CD4-positive, alpha-beta memory T cell (primary cell): ENCODE data around the gene KIAA1755. TPM values are rescaled to one million over a fixed set of nuclear protein-coding genes. Genes with fewer than 3 reads are reported as not detected.

ENCODE experiments used
- CTCF ChIA-PET: fragments of 350-600 bp; sonication (Branson Sonifier 250); formaldehyde crosslinking; loops from one replicate; lab custom pipeline; 2021; ENCODE audit warnings: inconsistent platforms; ENCODE audit not compliant: partially characterized antibody; lab: Charles Lee
- POLR2A ChIA-PET: fragments of 350-600 bp; sonication (Branson Sonifier 250); formaldehyde crosslinking; loops from one replicate; lab custom pipeline; 2021; ENCODE audit not compliant: partially characterized antibody; lab: Charles Lee
- DNase-seq, 5 donors: peaks; one replicate each; pipeline versions ENCODE4 v3.0.0 to v3.0.0-alpha.2; 2020 to 2022; ENCODE audit warnings: mixed read lengths in 1 of 5
- H3K27ac ChIP-seq: one replicate; pipeline ENCODE4 v1.7.0; 2013; ENCODE audit warnings: low read depth, low read length
- H3K27me3 ChIP-seq: 2 replicates; pipeline ENCODE4 v1.7.0; 2013; ENCODE audit warnings: mild to moderate bottlenecking, low read length, moderate library complexity; ENCODE audit not compliant: insufficient read depth
- H3K36me3 ChIP-seq: 2 replicates; pipeline ENCODE4 v1.7.0; 2013; ENCODE audit warnings: mild to moderate bottlenecking, low read length, moderate library complexity; ENCODE audit not compliant: insufficient read depth
- H3K4me1 ChIP-seq: 2 replicates; pipeline ENCODE4 v1.7.0; 2013; ENCODE audit warnings: mild to moderate bottlenecking, low read length, moderate library complexity; ENCODE audit not compliant: insufficient read depth
- H3K4me3 ChIP-seq, 2 donors: one replicate each; pipeline ENCODE4 v1.7.0; 2013; ENCODE audit warnings: low read length in 2 of 2, mild to moderate bottlenecking in 1 of 2
- H3K9me3 ChIP-seq, 2 donors: one replicate each; pipeline ENCODE4 v1.7.0; 2013; ENCODE audit warnings: low read length in 2 of 2, control low read depth in 1 of 2; ENCODE audit not compliant: control insufficient read depth in 1 of 2
- H3K27ac Mint-ChIP-seq, 7 donors: one replicate each; pipeline ENCODE4 v1.8.0; 2020 to 2021; ENCODE audit warnings: mixed read lengths in 7 of 7, mild to moderate bottlenecking in 6 of 7, inconsistent platforms in 3 of 7, moderate library complexity in 3 of 7
- H3K27me3 Mint-ChIP-seq, 2 donors: one replicate each; pipeline ENCODE4 v1.8.0; 2020 to 2021; ENCODE audit warnings: mixed read lengths in 2 of 2
- H3K36me3 Mint-ChIP-seq, 2 donors: one replicate each; pipeline ENCODE4 v1.8.0; 2020 to 2021; ENCODE audit warnings: mixed read lengths in 2 of 2, inconsistent platforms in 1 of 2, mild to moderate bottlenecking in 1 of 2
- H3K4me1 Mint-ChIP-seq, 4 donors: one replicate each; pipeline ENCODE4 v1.8.0; 2020 to 2021; ENCODE audit warnings: mixed read lengths in 4 of 4, mild to moderate bottlenecking in 1 of 4
- H3K4me3 Mint-ChIP-seq, 8 donors: one replicate each; pipeline ENCODE4 v1.8.0; 2020 to 2021; ENCODE audit warnings: mixed read lengths in 8 of 8, mild to moderate bottlenecking in 7 of 8, moderate library complexity in 6 of 8, inconsistent platforms in 3 of 8
- H3K9me3 Mint-ChIP-seq, 8 donors: one replicate each; pipeline ENCODE4 v1.8.0; 2020 to 2021; ENCODE audit warnings: mixed read lengths in 8 of 8, mild to moderate bottlenecking in 5 of 8, inconsistent platforms in 3 of 8, moderate library complexity in 1 of 8
- intact Hi-C: fragments of 100-400 bp; cut with micrococcal nuclease; formaldehyde crosslinking; loops from one replicate; pipeline ENCODE4 v1.15.1; 2023
- polyA plus RNA-seq, 2 donors: library from polyadenylated mRNA; unstranded; fragments of 300-500 nt; fragmentation: Illumina TruSeq; gene quantifications; one replicate each; pipeline ENCODE4 v1.2.3, GENCODE V29; 2021
- total RNA-seq, 2 experiments: library from RNA; stranded (reverse); gene quantifications; one replicate each; pipeline ENCODE4 v1.2.3, GENCODE V29; 2021

Gene KIAA1755
- total and polyA plus RNA-seq, 4 experiments from 2014 or later, result not detected

DNA sequence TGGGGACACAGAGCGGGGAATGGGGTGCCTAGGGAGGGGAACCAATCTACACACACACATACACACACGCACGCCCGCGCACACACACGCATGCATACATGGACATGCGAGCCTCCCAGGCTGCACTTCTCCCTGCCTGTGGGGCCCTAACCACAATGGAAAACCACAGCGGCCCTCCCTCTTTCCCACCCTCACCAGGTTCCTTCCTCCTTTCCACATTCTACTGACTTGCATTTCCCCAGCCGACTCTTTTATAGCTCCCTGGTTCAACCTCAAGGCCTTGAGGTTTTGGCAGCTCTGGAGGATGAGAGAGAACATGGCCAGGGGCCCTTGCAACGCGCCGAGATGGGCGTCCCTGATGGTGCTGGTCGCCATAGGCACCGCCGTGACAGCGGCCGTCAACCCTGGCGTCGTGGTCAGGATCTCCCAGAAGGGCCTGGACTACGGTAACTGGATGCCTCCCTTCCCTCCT lies 43.4 kb upstream of the KIAA1755 start, which contains the start of gene BPI:
BPI (plus strand) TSS at position 249 of the 472 bp plus-strand sequence; CDS start at position 317, 68 bp downstream.
- Mint-ChIP-seq H3K36me3 (no peaks in the 10 kb centered on the region), H3K27ac (peak within 1 kb of the TSS in 1 of 7 donors; percentile 31), H3K27me3 (peaks cover 25 to 46% of the 10 kb centered on the region in 2 donors), H3K4me3 (peak within 1 kb of the TSS in 2 of 8 donors; percentile 27 to 42), H3K4me1 (peaks cover 9 to 19% (median 14%) of the 10 kb centered on the region in 4 donors), H3K9me3 (no peaks in the 10 kb centered on the region)
- intact Hi-C loops, result no loop called here
- ChIA-PET CTCF (no interaction called here), POLR2A (no interaction called here)
- Histone ChIP-seq H3K27ac (no peak within 1 kb of the TSS), H3K36me3 (no peaks in the 10 kb centered on the region), H3K27me3 (peaks cover 14% of the 10 kb centered on the region), H3K4me1 (peaks cover 11% of the 10 kb centered on the region), H3K4me3 (no peak within 1 kb of the TSS), H3K9me3 (no peaks in the 10 kb centered on the region)
- no peak for DNase-seq

DNA sequence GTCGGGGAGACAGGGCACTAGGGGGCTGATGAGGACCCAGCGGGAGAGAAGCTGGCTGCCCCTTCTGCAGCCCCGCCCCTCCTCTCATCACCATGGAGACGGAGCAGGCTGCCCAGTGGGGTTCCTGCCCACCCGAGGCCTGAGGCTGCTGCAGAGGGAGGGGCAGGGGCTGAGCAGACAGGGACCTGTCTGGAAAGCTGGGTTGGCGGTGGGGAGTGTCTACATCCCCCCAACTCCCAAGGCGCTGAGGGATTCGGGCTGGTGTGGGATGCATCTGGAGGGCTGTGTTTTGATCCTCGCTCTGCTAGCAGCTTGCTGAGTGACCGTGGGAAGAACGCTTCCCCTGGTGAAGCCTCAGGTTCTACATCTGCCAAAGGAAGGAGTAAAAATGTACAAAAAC lies 42.3 kb upstream of the KIAA1755 start:
- Mint-ChIP-seq H3K27me3 (peaks cover 25 to 45% of the 10 kb centered on the region in 2 donors), H3K4me1 (peaks cover 9 to 19% (median 14%) of the 10 kb centered on the region in 4 donors), H3K36me3 (no peaks in the 10 kb centered on the region), H3K27ac (no peak overlapping the region), H3K9me3 (no peaks in the 10 kb centered on the region), H3K4me3 (peak overlapping the region in 1 of 8 donors; percentile 42)
- Histone ChIP-seq H3K27ac (no peak overlapping the region), H3K9me3 (no peaks in the 10 kb centered on the region), H3K4me1 (peaks cover 11% of the 10 kb centered on the region), H3K36me3 (no peaks in the 10 kb centered on the region), H3K27me3 (peaks cover 14% of the 10 kb centered on the region), H3K4me3 (no peak overlapping the region)
- POLR2A ChIA-PET, result interaction anchor here (0.5 kb wide), 1 partner anchor 317 kb away, joined by 3 read pairs; no protein-coding TSS in a partner anchor
- intact Hi-C loops, result no loop called here
- CTCF ChIA-PET, result no interaction called here
- no peak for DNase-seq

DNA sequence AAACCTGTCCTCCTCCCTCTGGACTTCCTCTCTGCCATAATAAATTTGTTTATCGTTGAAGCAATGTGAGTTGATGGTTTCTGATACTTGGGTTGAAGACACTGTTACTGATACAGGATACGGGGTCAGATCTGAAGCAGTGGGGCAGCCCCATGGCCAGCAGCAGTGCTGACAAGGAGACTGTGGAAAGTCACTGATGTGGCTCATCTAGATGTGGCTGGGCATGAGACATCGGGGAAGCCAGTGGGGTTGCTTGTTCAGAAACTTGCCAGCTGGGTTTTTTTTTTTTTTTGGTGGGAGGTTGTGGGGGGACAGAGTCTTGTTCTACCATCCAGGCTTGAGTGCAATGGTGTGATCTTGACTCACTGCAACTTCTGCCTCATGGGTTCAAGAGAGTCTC lies 40.8 kb upstream of the KIAA1755 start:
- peaks cover 23 to 44% of the 10 kb centered on the region in 2 donors for H3K27me3 Mint-ChIP-seq
- H3K9me3 Mint-ChIP-seq, result no peaks in the 10 kb centered on the region
- peaks cover 9 to 19% (median 14%) of the 10 kb centered on the region in 4 donors for H3K4me1 Mint-ChIP-seq
- Histone ChIP-seq H3K4me3 (no peak overlapping the region), H3K27ac (no peak overlapping the region), H3K9me3 (no peaks in the 10 kb centered on the region), H3K4me1 (peaks cover 11% of the 10 kb centered on the region), H3K27me3 (peaks cover 14% of the 10 kb centered on the region), H3K36me3 (no peaks in the 10 kb centered on the region)
- ChIA-PET POLR2A (no interaction called here), CTCF (no interaction called here)
- no peaks in the 10 kb centered on the region for H3K36me3 Mint-ChIP-seq
- H3K4me3 Mint-ChIP-seq, result no peak overlapping the region
- H3K27ac Mint-ChIP-seq, result no peak overlapping the region
- no peak for DNase-seq
- intact Hi-C loops, result no loop called here

DNA sequence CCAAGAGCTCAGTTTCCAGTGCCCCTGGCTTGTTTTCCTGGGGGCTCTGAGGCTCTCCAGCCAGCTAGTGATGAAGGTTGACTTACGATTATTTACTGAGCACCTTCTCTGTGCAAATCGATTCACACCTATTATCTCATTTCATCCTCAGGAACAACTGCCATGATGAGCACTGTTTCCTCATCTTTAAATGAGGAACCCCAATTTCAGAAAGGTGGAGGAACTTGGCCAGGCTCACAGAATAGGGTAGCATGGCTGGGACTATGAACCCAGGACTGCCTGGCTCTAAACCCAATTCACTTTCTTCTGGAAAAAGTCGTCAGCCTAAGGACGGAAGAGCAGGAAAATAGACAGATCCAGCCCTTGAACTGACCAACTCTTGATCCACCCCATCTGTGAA lies 39.9 kb upstream of the KIAA1755 start:
- ChIA-PET CTCF (interaction anchor here (0.8 kb wide), 1 partner anchor 9 kb away, joined by 3 read pairs; no protein-coding TSS in a partner anchor), POLR2A (no interaction called here)
- Histone ChIP-seq H3K27me3 (peaks cover 13% of the 10 kb centered on the region), H3K4me1 (peaks cover 11% of the 10 kb centered on the region), H3K9me3 (no peaks in the 10 kb centered on the region), H3K4me3 (no peak overlapping the region), H3K27ac (no peak overlapping the region), H3K36me3 (no peaks in the 10 kb centered on the region)
- no peaks in the 10 kb centered on the region for H3K36me3 Mint-ChIP-seq
- H3K9me3 Mint-ChIP-seq, result no peaks in the 10 kb centered on the region
- peaks cover 21 to 47% of the 10 kb centered on the region in 2 donors for H3K27me3 Mint-ChIP-seq
- H3K4me1 Mint-ChIP-seq, result peaks cover 9 to 19% (median 14%) of the 10 kb centered on the region in 4 donors
- intact Hi-C loops, result no loop called here
- no peak overlapping the region for H3K27ac Mint-ChIP-seq
- H3K4me3 Mint-ChIP-seq, result no peak overlapping the region
- no peak for DNase-seq

DNA sequence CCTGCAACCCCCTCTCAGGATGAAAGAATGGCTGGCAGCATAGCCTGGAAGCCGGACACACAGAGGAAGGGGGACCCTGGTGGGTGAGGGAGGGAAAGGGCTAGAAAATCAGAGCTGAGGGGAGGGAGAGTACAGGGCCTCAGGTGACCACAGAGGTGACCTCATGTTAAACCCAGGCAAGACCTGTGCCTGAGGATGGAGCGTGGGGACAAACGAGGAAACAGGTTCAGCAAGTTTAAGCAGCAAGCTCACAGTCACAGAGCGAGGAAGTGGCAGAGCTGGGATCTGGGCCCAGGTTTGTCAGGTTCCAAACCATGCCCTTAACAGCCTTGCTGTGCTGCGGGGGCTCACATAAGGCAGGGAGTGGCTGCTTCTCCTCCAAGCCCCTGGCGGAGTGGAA lies 39.4 kb upstream of the KIAA1755 start:
- Histone ChIP-seq H3K4me3 (no peak overlapping the region), H3K4me1 (peaks cover 11% of the 10 kb centered on the region), H3K27me3 (peaks cover 10% of the 10 kb centered on the region), H3K36me3 (no peaks in the 10 kb centered on the region), H3K9me3 (no peaks in the 10 kb centered on the region), H3K27ac (no peak overlapping the region)
- intact Hi-C loops, result no loop called here
- ChIA-PET CTCF (no interaction called here), POLR2A (no interaction called here)
- Mint-ChIP-seq H3K9me3 (no peaks in the 10 kb centered on the region), H3K27me3 (peaks cover 22 to 49% of the 10 kb centered on the region in 2 donors), H3K36me3 (no peaks in the 10 kb centered on the region), H3K4me3 (no peak overlapping the region), H3K4me1 (peaks cover 9 to 19% (median 14%) of the 10 kb centered on the region in 4 donors), H3K27ac (no peak overlapping the region)
- DNase-seq, result no peak

DNA sequence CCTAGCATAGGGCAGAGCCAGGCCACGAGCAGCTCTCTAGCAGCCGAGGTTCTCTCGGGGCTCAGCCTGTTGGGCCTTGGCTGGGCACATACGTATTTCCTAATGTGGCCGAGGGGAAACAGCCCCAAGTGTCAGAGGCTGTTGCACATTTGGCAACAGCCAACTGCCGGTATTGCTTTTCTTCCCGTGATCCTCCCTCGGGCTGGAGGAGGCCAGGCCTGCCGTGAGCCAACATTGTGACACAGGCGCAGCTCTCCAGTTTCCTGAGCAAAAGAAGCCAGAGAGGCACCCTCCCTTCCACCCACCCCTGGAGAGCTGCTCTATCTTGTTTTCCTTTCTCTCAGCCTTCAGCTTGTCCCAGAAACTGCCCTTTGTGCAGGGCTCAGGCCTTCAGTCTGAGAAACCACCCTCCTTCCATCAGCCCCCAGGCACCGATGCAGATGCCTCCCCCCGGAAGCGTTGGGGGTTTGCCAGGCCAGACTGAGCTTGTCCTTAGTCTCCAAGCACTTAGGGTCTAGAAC lies 38.3 kb upstream of the KIAA1755 start:
- Histone ChIP-seq H3K9me3 (no peaks in the 10 kb centered on the region), H3K27me3 (no peaks in the 10 kb centered on the region), H3K36me3 (no peaks in the 10 kb centered on the region), H3K4me1 (peaks cover 4% of the 10 kb centered on the region), H3K27ac (no peak overlapping the region), H3K4me3 (no peak overlapping the region)
- POLR2A ChIA-PET, result no interaction called here
- CTCF ChIA-PET, result no interaction called here
- Mint-ChIP-seq H3K27me3 (peaks cover 16 to 43% of the 10 kb centered on the region in 2 donors), H3K36me3 (no peaks in the 10 kb centered on the region), H3K27ac (peak overlapping the region in 1 of 7 donors; percentile 23), H3K9me3 (no peaks in the 10 kb centered on the region), H3K4me1 (peaks cover 7 to 9% (median 8%) of the 10 kb centered on the region in 4 donors), H3K4me3 (peak overlapping the region in 1 of 8 donors; percentile 4)
- DNase-seq, result no peak
- intact Hi-C loops, result no loop called here

DNA sequence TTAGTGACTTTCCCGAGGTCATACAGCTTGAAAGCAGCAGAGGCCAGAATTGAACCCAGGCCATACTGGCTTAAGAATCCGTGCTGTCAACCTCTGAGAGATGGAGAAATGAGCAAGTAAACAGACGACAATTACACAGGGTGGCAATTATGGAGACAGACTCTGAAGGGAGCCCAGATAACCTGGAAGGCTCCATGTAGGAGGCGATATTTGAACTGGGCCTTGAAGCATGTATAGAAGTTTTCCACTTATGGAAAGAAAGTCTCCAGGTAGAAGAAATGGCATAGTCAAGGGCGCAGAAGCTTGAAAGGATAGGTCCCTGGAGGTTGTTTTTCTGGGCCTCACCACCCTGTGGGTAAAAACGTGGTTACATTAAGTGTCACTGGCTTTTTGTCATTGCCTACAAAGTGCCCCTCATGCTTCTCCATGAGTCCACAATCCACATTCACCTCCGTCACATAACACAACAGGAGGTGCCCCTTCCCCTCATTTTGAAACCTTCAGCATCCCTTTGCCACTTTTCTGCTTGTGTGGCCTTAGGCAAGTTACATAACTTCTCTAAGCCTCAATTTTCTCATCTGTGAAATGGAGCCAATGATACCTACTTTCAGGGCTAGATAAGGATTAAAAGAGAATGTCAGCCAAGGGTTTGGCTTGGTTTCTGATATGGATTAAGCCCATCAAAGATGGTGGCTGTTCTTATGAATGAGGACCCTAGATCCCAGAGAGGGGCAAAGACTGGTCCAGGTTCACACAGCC lies 37.6 kb upstream of the KIAA1755 start:
- no peaks in the 10 kb centered on the region for H3K36me3 ChIP-seq
- no peak for DNase-seq
- Mint-ChIP-seq H3K9me3 (no peaks in the 10 kb centered on the region), H3K36me3 (no peaks in the 10 kb centered on the region), H3K4me3 (no peak overlapping the region), H3K27ac (no peak overlapping the region), H3K27me3 (peaks cover 14 to 39% of the 10 kb centered on the region in 2 donors), H3K4me1 (peaks cover under 1 to 2% (median under 1%) of the 10 kb centered on the region in 4 donors)
- POLR2A ChIA-PET, result no interaction called here
- H3K27ac ChIP-seq, result no peak overlapping the region
- H3K9me3 ChIP-seq, result no peaks in the 10 kb centered on the region
- H3K27me3 ChIP-seq, result no peaks in the 10 kb centered on the region
- no peak overlapping the region for H3K4me3 ChIP-seq
- H3K4me1 ChIP-seq, result no peaks in the 10 kb centered on the region
- CTCF ChIA-PET, result no interaction called here
- intact Hi-C loops, result no loop called here
